GM18508 (cell line): ENCODE measurements around the gene PDF.

Experiments used
- ATAC-seq: cut with Tn5 transposase; IDR thresholded peaks from one replicate; pipeline ENCODE4 v1.9.1; 2021; ENCODE audit warnings: moderate number of reproducible peaks; ENCODE audit not compliant: insufficient read depth, unreplicated experiment

PDF gene

DNA sequence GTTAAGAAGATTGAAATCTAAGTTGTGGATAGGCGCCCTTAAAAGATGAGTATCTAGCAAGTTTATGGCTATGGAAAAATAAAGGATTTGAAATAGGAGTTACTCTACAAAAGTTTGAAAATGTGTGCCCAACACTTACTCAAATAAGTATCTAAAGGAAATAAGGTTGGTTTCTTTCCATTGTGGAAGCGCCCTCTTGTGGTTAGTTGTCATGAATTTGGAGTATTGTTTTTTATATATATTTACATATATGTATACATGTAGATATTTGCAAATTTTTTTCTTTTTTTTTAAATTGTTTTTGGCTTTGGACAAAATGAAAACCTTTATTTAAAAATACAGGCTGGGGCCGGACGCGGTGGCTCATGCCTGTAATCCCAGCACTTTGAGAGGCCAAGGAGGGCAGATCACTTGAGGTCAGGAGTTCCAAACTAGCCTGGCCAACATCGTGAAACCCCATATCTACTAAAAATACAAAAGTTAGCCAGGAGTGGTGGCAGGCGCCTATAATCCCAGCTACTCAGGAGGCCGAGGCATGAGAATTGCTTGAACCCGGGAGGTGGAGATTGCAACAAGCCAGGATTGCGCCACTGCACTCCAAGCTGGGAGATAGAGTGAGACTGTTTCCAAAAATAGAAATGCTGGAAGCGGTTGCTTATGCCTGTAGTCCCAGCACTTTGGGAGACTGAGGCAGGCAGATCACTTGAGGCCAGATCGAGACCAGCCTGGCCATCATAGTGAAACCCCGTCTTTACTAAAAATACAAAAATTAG is 43.3 kb downstream of the PDF start:
- no peak for ATAC-seq

DNA sequence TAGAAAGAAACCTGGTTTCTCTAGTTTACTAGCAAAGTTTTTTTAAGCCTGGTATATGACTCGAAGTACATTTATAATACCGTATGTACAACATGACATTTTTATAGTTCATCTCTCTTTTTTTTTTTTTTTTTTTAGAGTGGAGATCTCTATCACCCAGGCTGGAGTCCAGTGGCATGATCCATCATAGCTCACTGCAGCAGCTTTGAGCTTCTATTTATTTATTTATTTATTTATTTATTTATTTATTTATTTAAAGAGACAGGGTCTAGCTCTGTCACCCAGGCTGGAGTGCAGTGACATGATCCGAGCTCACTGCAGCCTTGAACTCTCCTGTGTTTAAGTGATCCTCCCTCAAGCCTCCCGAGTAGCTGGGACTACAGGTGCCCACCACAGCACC is 45.1 kb downstream of the PDF start:
- no peak for ATAC-seq

DNA sequence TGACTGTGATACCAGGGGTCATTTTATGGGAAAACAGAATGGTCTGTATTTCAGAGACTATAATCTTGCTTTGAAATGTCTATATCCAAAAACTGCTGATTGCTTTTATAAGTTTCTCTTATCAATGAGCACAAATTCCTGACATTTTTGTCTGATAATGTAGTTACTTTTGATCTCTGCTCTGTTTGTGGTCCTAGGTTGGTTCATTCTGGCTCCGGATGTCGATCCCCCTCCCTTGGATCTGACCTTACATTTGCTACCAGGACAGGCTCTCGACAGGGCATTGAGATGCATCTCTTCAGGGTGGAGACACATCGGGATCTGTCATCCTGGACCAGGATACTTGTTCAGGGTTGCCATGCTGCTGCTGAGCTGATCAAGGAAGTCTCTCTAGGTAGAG is 46.5 kb downstream of the PDF start:
- ATAC-seq = no peak

DNA sequence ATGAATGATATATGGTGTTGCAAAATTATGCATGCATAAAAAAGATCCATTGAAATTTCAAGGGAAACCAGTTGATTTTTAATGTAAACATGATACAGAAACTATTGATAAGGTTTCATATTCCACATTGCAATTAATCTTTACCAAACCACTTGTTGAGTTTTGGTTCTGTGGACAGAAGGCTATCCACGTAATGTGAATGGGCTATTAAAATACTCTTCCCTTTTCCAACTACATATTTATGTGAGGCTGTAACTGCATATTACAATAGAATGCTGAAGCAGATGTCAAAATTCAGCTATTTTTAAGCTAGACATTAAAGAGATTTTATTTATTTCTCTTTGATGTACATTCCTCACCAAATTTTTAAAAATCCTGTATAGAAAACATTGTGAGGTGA is 53.0 kb downstream of the PDF start:
- no peak for ATAC-seq
